ENCODE results near the gene ENC1. TPM values are rescaled to one million over a fixed set of nuclear protein-coding genes. Genes with fewer than 3 reads are reported as not detected.

The ENC1 gene
- total RNA-seq, 6 donors from 2014 or later, result 9.5 to 34.1 (median 18.0) TPM

DNA sequence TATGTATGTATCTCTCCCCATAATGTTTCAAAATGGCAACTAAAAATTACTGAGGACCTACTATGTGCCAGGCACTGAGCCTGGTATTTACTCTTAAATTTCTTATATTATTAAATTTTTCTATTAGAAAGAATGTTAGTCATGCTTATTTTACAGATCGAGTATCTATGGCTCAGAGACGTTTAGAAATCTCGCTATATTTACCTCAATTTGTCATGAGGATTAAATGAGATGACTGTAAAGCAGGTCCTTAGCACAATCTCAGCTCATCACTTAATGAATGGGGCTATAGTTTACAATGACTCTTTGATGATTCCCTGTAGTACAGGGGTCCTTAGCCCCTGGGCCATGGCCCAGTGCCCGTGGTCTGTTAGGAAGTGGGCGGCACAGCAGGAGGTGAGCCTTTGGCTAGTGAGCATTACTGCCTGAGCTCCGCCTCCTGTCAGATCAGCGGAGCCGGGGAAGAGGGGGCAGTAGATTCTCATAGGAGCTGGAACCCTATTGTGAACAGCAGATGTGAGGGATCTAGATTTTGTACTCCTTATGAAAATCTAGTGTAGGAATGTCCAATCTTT is 15.5 kb downstream of the ENC1 start:
- WGBS, 2 donors, result 87 to 92% methylated on average over 8 of the region's 8 CpGs
- ATAC-seq (ENCODE audit: low FRiP score in 2 of 2), result no peak
- Histone ChIP-seq H3K27ac (no peak overlapping the region), H3K4me3 (no peak overlapping the region), H3K9me3 (no peaks in the 10 kb centered on the region), H3K27me3 (no peaks in the 10 kb centered on the region), H3K36me3 (peaks cover 0 to 6% (median 4%) of the 10 kb centered on the region in 4 donors), H3K4me1 (peaks cover 0 to 8% (median 1%) of the 10 kb centered on the region in 4 donors)
- DNase-seq, result no peak
- TF ChIP-seq POLR2A (IDR thresholded peaks at IDR 0.05), result no peak
- TF ChIP-seq EP300 (IDR thresholded peaks at IDR 0.05), result no peak
- TF ChIP-seq, protein P1, sequence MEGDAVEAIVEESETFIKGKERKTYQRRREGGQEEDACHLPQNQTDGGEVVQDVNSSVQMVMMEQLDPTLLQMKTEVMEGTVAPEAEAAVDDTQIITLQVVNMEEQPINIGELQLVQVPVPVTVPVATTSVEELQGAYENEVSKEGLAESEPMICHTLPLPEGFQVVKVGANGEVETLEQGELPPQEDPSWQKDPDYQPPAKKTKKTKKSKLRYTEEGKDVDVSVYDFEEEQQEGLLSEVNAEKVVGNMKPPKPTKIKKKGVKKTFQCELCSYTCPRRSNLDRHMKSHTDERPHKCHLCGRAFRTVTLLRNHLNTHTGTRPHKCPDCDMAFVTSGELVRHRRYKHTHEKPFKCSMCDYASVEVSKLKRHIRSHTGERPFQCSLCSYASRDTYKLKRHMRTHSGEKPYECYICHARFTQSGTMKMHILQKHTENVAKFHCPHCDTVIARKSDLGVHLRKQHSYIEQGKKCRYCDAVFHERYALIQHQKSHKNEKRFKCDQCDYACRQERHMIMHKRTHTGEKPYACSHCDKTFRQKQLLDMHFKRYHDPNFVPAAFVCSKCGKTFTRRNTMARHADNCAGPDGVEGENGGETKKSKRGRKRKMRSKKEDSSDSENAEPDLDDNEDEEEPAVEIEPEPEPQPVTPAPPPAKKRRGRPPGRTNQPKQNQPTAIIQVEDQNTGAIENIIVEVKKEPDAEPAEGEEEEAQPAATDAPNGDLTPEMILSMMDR (IDR thresholded peaks at IDR 0.05), result no peak
- no peak for TF ChIP-seq POLR2AphosphoS5 (IDR thresholded peaks at IDR 0.05)

DNA sequence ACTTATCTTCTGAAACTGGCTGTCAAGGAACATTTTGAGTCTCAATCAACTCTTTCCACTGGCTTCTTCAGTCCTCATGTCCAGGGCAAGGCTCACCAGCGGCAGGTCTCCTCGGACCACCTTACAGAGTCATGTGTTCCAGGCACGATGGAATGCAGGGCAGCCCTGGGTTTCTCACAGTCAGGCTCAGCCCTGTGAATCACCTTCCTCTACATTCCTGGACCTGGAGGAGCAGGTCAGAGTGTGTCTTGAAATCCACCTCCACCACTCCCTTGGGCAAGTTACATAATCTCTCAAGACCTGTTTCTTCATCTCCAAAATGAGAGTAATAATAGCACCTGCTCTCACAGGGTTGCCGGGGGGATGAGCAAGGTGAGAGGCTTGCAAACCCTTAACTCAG is 16.0 kb downstream of the ENC1 start:
- no peaks in the 10 kb centered on the region for H3K9me3 ChIP-seq
- H3K27me3 ChIP-seq, result no peaks in the 10 kb centered on the region
- H3K4me3 ChIP-seq, result no peak overlapping the region
- peaks cover 0 to 8% (median 1%) of the 10 kb centered on the region in 4 donors for H3K4me1 ChIP-seq
- no peak overlapping the region for H3K27ac ChIP-seq
- peak in 1 of 2 donors; percentile 30 for TF ChIP-seq POLR2AphosphoS5 (IDR thresholded peaks at IDR 0.05)
- peak in 2 of 4 donors; percentile 8 to 10 for TF ChIP-seq EP300 (IDR thresholded peaks at IDR 0.05)
- TF ChIP-seq, protein P1 (IDR thresholded peaks at IDR 0.05), result no peak
- DNase-seq, result peak in 1 of 2 donors; percentile 62
- ATAC-seq (ENCODE audit: low FRiP score in 2 of 2), result peak; percentile 42 to 88
- H3K36me3 ChIP-seq, result peaks cover 0 to 5% (median 3%) of the 10 kb centered on the region in 4 donors
- 74 to 77% methylated on average over 4 of the region's 4 CpGs for WGBS, 2 donors

DNA sequence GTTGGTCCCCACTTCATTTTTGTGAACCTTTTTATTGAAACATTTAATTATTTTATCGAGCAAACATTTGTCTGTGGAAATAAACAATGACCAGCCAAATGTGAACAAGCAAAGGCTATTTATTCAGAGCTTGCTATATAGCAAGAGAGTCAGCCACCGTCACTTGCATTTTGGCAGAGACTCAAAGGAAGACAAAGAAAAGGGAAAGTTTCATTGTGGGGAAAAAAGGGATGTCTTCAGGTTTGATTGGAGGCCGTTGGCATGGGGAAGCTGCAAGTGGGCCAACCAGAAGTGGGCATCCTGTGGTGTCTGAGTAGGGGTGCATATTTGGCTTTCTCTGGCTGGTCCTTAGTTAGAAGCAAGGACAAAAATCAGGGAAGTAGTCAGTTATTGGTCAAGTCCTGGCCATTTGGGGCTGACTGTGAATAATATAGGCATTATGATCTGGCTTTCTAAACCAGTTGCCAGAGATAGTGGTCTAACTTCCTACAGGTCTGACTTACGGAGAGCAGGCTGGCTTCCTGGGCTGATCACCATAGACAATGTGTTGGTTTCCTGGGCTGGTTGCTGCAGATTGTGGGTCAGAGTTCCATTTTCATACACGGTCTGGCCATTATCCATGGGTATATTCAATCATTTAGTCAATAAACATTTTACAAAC is 16.6 kb downstream of the ENC1 start:
- no peak for DNase-seq
- no peaks in the 10 kb centered on the region for H3K9me3 ChIP-seq
- H3K4me1 ChIP-seq, result peaks cover 0 to 8% (median 1%) of the 10 kb centered on the region in 4 donors
- 72 to 81% methylated on average over 5 of the region's 5 CpGs for WGBS, 2 donors
- no peak for TF ChIP-seq POLR2AphosphoS5 (IDR thresholded peaks at IDR 0.05)
- no peak for TF ChIP-seq POLR2A (IDR thresholded peaks at IDR 0.05)
- TF ChIP-seq, protein P1 (IDR thresholded peaks at IDR 0.05), result no peak
- no peak for TF ChIP-seq EP300 (IDR thresholded peaks at IDR 0.05)
- no peak overlapping the region for H3K4me3 ChIP-seq
- no peaks in the 10 kb centered on the region for H3K36me3 ChIP-seq
- no peak for ATAC-seq (ENCODE audit: low FRiP score in 2 of 2)
- H3K27me3 ChIP-seq, result no peaks in the 10 kb centered on the region
- H3K27ac ChIP-seq, result no peak overlapping the region

DNA sequence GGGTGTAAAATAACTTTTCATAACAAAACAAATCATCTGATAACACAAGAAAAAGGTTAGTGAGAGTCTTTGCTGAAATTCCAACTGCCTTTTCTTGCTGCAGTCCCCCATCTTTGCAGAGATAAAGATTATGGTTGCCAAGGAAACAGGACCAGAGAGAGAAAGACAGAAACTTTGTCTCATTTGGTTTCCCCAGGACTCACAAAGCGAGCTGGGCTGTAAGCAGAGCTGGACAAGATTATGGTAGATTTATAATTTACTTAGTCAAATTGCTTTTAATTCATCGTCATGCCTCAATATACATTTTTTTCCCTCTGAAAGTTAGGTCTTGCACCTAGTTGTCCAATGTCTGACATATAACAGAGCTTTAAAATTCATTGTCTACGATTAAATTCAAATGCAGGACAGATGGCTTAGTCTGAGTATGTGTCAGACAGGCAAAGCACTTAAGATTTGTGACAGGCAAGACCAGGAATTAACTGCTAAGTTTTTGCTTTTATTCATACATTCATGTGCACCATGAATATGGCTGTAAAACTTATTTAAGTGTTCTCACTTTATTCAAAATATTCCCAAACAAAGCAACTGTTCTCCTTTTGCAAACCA is 17.4 kb downstream of the ENC1 start:
- TF ChIP-seq POLR2A (IDR thresholded peaks at IDR 0.05) (no peak), EP300 (IDR thresholded peaks at IDR 0.05) (no peak), POLR2AphosphoS5 (IDR thresholded peaks at IDR 0.05) (no peak)
- TF ChIP-seq, protein P1 (IDR thresholded peaks at IDR 0.05), result no peak
- Histone ChIP-seq H3K9me3 (no peaks in the 10 kb centered on the region), H3K36me3 (no peaks in the 10 kb centered on the region), H3K27ac (no peak overlapping the region), H3K4me1 (peaks cover 0 to 2% (median 0%) of the 10 kb centered on the region in 4 donors), H3K27me3 (no peaks in the 10 kb centered on the region), H3K4me3 (no peak overlapping the region)
- WGBS, 2 donors, result 82 to 85% methylated on average over 3 of the region's 3 CpGs
- no peak for DNase-seq
- no peak for ATAC-seq (ENCODE audit: low FRiP score in 2 of 2)
